ENCODE measurements around the gene NR2E3.

NR2E3 gene

GRCh38 chr15:71782422-71783165, 27.8 kb upstream of the NR2E3 start:
- Histone ChIP-seq H3K9me3 (ENCODE audit: insufficient read depth, low read depth, low read length) (no peaks in the 10 kb centered on the region), H3K4me3 (ENCODE audit: low read length, poor library complexity, severe bottlenecking) (no peak overlapping the region), H3K4me1 (ENCODE audit: insufficient read depth, low read length, poor library complexity, severe bottlenecking) (peaks cover 3% of the 10 kb centered on the region), H3K9ac (ENCODE audit: low read depth, low read length, poor library complexity, severe bottlenecking) (no peak overlapping the region), H2AFZ (ENCODE audit: low read length) (no peak overlapping the region), H3F3A (ENCODE audit: low read depth) (no peaks in the 10 kb centered on the region), H3K79me2 (ENCODE audit: insufficient read depth, low read length) (no peaks in the 10 kb centered on the region), H3K4me2 (ENCODE audit: low read depth, low read length, poor library complexity, severe bottlenecking) (no peak overlapping the region), H3K9me2 (replicated peaks; ENCODE audit: low read depth, low read length) (no peaks in the 10 kb centered on the region), H3K36me3 (ENCODE audit: insufficient read depth, low read length) (no peaks in the 10 kb centered on the region), H4K20me1 (ENCODE audit: insufficient read depth, low read length, poor library complexity, severe bottlenecking) (no peaks in the 10 kb centered on the region), H3K27me3 (ENCODE audit: insufficient read depth, low read length, poor library complexity, severe bottlenecking) (no peaks in the 10 kb centered on the region)
- TF ChIP-seq CTCF (conservative IDR thresholded peaks at IDR 0.05; ENCODE audit: low read length) (no peak), EZH2phosphoT487 (IDR thresholded peaks at IDR 0.05; ENCODE audit: borderline replicate concordance) (no peak)

GRCh38 chr15:71784719-71785118, 25.6 kb upstream of the NR2E3 start:
- Histone ChIP-seq H3K36me3 (ENCODE audit: insufficient read depth, low read length) (no peaks in the 10 kb centered on the region), H3K9me3 (ENCODE audit: insufficient read depth, low read depth, low read length) (no peaks in the 10 kb centered on the region)

GRCh38 chr15:71785996-71786395, 24.4 kb upstream of the NR2E3 start:
- Histone ChIP-seq H3K9ac (ENCODE audit: low read depth, low read length, poor library complexity, severe bottlenecking) (no peak overlapping the region), H3K79me2 (ENCODE audit: insufficient read depth, low read length) (no peaks in the 10 kb centered on the region), H3K4me1 (ENCODE audit: insufficient read depth, low read length, poor library complexity, severe bottlenecking) (peaks cover 9% of the 10 kb centered on the region), H3K36me3 (ENCODE audit: insufficient read depth, low read length) (no peaks in the 10 kb centered on the region), H3K9me2 (replicated peaks; ENCODE audit: low read depth, low read length) (no peaks in the 10 kb centered on the region), H4K20me1 (ENCODE audit: insufficient read depth, low read length, poor library complexity, severe bottlenecking) (no peaks in the 10 kb centered on the region), H3F3A (ENCODE audit: low read depth) (no peaks in the 10 kb centered on the region), H3K9me3 (ENCODE audit: insufficient read depth, low read depth, low read length) (no peaks in the 10 kb centered on the region), H3K4me3 (ENCODE audit: low read length, poor library complexity, severe bottlenecking) (no peak overlapping the region), H3K4me2 (ENCODE audit: low read depth, low read length, poor library complexity, severe bottlenecking) (no peak overlapping the region), H2AFZ (ENCODE audit: low read length) (peak overlapping the region; percentile 39; the same call in 1 of the 2 replicates), H3K27me3 (ENCODE audit: insufficient read depth, low read length, poor library complexity, severe bottlenecking) (no peaks in the 10 kb centered on the region)
- TF ChIP-seq CTCF (conservative IDR thresholded peaks at IDR 0.05; ENCODE audit: low read length) (no peak), EZH2phosphoT487 (IDR thresholded peaks at IDR 0.05; ENCODE audit: borderline replicate concordance) (no peak)

More at GRCh38 chr15:71784719-71785118, 25.6 kb upstream of the NR2E3 start:
- TF ChIP-seq EZH2phosphoT487 (IDR thresholded peaks at IDR 0.05; ENCODE audit: borderline replicate concordance) (no peak), CTCF (conservative IDR thresholded peaks at IDR 0.05; ENCODE audit: low read length) (peak; percentile 75)
- H3K79me2 ChIP-seq (ENCODE audit: insufficient read depth, low read length) = no peaks in the 10 kb centered on the region
- peaks cover 9% of the 10 kb centered on the region for H3K4me1 ChIP-seq (ENCODE audit: insufficient read depth, low read length, poor library complexity, severe bottlenecking)
- no peaks in the 10 kb centered on the region for H4K20me1 ChIP-seq (ENCODE audit: insufficient read depth, low read length, poor library complexity, severe bottlenecking)
- H3K4me3 ChIP-seq (ENCODE audit: low read length, poor library complexity, severe bottlenecking) = no peak overlapping the region
- no peaks in the 10 kb centered on the region for H3F3A ChIP-seq (ENCODE audit: low read depth)
- no peak overlapping the region for H3K4me2 ChIP-seq (ENCODE audit: low read depth, low read length, poor library complexity, severe bottlenecking)
- no peaks in the 10 kb centered on the region for H3K9me2 ChIP-seq (replicated peaks; ENCODE audit: low read depth, low read length)
- no peak overlapping the region for H3K9ac ChIP-seq (ENCODE audit: low read depth, low read length, poor library complexity, severe bottlenecking)
- H3K27me3 ChIP-seq (ENCODE audit: insufficient read depth, low read length, poor library complexity, severe bottlenecking) = no peaks in the 10 kb centered on the region
- no peak overlapping the region for H2AFZ ChIP-seq (ENCODE audit: low read length)
